IPS-11a (cell line): Measurements from ENCODE around the gene EIF4G3.
"Not testable (repeated sequence)": the region's sequence is repeated elsewhere in the genome, so short reads cannot be mapped to it uniquely, and the experiment has no call there.

Experiments
- H3K4me3 ChIP-seq: one replicate; pipeline ENCODE4 v1.5.1; 2013; ENCODE audit warnings: low read depth, low read length, control low read depth

EIF4G3 gene

DNA sequence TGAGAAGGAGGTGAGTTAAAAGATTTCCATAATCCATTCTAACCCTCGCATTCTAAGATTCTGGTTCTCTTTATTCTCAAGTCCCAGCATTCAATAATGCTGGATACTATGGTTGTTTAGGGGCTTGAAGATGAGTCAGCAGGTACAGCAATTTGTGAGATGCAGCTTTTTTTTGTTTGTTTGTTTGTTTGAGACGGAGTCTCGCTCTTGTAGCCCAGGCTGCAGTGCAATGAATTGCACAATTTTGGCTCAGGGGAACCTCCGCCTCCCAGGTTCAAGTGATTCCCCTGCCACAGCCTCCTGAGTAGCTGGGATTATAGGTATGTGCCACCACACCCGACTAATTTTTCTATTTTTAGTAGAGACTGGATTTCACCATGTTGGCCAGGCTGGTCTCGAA, 23.3 kb downstream of the EIF4G3 start:
- H3K4me3 ChIP-seq = no peak overlapping the region

DNA sequence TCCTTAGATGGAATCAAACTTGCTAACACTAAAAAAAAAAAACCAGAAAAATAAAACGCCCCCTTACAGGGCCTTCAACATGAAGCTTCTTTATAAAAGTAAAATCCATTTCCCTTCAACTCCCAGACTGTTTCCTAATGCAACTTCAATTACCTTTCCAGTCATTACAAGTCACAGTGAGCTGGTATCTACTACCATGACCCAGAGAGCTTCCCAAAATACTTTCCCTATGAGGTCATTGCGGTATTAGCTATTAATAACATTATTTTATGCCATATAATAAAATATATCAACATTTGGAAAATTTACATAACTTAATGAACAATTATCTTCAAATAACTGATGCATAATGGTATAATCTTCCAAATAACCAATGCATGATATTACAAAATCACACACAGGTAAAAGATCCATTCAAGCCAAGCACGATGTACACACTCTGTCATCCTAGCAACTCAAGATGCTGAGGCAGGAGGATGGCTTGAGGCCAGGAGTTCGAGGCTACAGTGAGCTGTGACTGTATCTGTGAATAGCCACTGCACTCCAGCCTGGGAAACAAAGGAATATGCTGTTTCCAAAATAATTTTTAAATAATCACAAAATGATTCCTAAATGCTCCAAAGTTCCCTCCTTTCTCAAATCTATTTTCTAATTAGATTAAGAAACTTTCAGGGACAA, 24.1 kb downstream of the EIF4G3 start:
- no peak overlapping the region for H3K4me3 ChIP-seq

DNA sequence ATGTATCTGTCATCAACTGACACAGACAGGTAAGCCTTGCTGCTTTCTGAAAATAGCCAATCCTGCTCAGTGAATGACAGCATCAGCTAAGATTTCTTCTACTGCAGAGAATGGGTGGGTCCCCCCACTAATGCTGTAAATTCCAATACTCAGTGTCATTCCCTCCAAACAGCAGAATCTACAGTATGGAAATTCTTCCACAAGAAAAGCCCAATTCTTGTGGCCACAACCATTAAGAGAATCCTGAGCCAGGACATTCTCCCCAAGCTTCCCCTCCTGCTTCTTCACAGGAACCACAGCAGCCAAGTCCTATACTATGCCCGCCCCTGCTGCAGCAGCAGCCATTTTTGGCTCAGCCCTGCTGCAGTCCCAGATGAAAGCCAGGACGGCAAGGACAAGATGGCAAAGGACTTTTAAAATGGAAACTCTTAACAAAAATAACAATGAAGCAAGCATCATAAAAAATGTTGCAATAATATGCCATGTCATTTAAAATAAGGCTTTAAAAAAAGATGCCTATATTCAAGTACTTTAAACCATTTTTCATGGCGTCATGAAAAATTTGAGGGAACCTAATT, 26.8 kb downstream of the EIF4G3 start:
- H3K4me3 ChIP-seq = no peak overlapping the region

DNA sequence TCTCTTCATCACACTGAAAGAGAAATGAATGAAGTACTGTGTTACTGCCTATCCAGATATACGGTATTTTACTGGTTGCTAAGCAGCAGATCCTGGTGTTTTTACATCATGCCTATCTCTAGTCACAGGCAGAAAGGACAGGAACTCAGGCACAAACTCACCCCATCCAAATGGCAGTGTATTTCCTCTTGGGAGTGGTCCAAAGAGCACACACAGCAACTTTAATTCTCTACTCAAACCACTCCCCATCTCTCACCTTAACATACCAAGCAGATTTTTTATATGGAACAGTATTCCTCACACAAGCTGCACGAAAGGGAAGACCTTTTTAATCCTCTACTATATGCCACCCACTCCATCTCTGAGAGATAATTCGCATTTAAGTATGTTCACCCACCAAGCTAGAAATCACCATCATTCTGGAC, 27.3 kb downstream of the EIF4G3 start:
- no peak overlapping the region for H3K4me3 ChIP-seq

DNA sequence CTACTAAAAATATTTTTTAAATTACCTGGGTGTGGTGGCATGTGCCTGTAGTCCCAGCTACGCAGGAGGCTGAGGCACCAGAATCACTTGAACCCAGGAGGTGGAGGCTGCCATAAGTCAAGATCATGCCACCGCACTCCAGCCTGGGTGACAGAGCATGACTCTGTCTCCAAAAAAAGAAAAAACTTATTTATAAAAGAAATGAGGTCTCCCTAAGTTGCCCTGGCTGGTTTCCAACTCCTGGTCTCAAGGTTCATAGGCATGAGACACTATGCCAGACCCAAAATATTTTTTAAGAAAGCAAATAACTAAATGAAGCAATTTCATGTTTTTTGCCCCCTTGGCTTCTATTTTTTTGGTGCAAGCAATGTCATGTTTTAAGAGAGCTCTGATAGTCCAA, 32.9 kb downstream of the EIF4G3 start:
- H3K4me3 ChIP-seq = no peak overlapping the region

DNA sequence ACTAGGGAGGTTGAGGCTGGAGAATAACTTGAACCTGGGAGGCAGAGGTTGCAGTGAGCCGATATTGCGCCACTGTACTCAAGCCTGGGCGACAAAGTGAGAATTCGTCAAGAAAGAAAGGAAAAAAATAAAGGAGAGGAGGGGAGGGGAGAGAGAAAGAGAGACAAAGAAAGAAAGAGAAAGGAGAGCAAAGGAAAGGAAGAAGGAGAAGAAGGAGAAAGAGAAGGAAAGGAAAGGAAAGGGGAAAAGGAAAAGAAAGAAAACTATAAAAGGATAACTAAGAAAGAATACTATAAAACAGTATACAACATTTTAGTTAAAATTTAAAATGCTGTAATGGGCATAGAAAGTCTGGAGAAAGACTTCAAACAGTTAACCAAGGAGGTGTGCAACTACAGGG, 33.6 kb downstream of the EIF4G3 start:
- no peak overlapping the region for H3K4me3 ChIP-seq

DNA sequence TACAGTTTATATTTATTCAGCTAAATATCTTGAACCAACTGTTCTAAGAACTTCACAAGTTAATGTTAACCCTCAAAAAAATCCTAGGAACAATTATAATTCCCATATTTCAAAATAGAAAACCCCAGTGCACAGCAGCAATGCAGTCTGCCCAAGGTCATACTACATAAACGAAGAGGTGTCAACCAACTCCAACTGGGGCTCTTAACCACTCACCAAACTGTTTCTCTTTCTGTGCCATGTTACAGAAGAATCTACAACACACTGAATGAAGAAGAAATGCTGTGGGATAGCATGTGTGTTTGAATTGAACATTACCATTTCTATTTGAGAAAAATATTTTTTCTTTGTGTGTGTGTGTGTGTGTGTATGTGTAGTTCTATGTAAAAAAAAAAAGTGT, 35.7 kb downstream of the EIF4G3 start:
- H3K4me3 ChIP-seq = no peak overlapping the region

DNA sequence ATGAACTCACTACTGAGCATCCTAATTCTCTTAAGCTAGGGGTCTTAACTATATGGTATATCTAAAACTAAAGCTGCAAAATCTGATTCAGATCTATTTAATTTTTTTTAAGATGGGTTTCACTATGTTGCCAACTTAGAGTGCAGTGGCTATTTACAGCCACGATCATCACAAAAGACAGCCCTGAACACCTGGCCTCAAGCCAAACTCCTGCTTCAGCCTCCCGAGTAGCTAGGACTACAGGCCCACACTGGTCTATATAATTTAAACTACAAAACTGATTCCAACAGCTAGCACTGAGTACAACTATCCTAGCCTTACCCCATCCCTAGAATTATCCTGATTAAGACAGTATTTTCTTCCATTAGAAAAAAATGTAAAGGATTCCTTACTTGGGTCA, 37.1 kb downstream of the EIF4G3 start:
- no peak overlapping the region for H3K4me3 ChIP-seq

DNA sequence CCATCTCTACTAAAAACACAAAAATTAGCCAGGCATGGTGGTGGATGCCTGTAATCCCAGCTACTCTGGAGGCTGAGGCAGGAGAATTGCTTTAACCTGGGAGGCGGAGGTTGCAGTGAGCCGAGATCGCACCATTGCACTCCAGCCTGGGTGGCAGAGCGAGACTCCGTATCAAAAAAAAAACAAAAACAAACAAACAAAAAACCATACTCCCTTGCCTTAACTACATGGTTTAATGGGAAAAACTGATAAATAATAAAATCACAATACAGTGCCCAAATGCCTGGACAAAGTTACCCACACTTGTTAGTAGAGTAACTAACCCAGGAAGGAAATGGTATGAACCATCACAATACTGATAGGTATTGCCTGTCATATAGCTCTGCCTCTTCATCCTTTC, 40.4 kb downstream of the EIF4G3 start:
- not testable (repeated sequence) for H3K4me3 ChIP-seq

DNA sequence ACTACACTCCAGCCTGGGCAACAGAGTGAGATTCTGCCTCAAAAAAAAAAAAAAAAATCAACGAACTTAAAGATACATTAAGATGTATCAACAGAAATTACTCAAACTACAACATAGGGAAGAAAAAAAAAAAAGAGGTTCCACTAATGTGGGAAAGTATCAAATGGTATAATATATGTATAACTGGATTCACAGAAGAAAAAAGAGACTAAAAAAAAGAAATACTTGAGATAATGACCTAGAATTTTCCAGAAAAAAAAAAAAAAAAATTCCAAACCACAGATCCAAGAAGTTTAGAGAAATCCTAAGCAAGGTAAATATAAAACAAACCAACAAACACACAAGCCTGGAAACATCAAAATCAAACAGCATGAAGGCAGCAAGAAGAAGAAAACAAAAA, 45.5 kb downstream of the EIF4G3 start:
- no peak overlapping the region for H3K4me3 ChIP-seq

DNA sequence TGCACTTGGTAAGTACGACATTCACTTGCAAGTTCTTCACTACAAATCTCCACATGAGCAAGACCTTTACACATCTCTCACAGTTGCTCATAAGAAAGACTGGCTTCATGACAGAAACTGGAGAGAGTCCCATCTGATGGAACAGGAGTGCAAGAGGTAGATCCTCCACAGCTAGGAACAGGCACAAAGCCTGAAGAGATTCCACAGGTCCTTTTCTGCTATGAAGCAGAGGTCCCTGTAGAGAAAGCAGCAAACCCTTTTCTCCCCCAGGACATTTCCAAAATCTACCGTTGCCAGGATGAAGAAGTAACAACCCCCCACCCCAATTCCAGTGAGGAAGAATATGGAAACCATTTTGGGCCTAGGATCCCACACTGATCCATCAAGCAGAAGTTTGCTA, 47.3 kb downstream of the EIF4G3 start:
- no peak overlapping the region for H3K4me3 ChIP-seq

DNA sequence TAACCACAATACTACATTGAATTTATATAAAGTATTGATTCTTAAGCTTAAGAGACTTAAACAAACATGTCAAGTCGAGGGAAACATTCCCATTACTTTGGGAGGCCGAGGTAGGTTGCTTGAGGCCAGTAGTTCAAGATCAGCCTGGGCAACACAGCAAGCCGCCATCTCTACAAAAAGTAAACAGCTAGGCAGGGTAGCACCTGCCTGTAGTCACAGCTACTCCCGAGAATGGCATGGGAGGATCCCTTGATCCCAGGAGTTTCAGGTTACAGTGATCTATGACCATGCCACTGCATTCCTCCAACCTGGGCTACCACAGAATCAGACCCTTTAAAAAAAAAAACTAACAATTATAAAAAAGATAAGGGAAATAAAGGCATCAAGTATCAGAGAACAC, 50.4 kb downstream of the EIF4G3 start:
- no peak overlapping the region for H3K4me3 ChIP-seq

DNA sequence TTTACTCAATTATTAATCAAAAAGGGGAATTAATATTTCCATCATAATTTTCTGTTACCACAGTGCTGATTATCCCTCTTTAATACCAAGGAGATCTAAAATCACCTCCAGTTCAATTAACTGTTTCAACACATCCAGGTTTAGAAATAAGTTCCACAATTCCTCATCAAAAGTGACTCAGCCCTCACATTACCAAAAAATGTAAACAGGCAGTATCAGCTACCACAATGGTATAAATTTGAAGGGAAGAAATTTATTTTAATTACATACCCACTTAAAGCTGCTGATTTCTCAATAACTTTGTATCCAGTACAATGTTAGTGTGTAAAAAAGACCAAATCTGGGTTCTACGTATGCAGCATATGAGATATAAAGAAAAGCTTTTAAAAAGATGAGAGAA, 51.9 kb downstream of the EIF4G3 start:
- H3K4me3 ChIP-seq = no peak overlapping the region

DNA sequence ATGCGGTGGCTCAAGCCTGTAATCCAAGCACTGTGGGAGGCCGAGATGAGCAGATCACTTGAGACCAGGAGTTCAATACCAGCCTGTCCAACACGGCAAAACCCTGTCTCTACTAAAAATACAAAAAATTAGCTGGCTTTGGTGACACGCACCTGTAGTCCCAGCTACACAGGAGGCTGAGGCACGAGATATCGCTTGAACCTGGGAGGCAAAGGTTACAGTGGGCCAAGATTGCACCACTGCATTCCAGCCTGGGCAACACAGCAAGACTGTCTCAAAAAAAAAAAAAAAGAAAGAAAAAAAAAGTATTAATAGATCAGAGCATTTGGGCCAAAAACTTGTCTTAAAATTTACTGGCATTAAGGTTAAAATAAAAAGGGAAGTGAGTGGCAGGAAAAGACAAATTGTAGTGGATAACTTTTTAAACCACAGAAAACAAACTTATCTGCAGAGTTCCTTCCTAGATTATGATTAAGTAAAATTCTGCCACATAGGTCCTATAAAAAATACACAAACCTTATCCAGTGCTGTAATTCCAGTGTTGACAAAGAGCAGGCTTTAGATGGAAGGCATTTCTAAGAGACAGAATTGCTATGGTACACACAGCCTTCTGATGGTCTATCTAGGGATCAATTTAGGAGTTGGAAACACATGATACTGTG, 53.3 kb downstream of the EIF4G3 start:
- H3K4me3 ChIP-seq = no peak overlapping the region

DNA sequence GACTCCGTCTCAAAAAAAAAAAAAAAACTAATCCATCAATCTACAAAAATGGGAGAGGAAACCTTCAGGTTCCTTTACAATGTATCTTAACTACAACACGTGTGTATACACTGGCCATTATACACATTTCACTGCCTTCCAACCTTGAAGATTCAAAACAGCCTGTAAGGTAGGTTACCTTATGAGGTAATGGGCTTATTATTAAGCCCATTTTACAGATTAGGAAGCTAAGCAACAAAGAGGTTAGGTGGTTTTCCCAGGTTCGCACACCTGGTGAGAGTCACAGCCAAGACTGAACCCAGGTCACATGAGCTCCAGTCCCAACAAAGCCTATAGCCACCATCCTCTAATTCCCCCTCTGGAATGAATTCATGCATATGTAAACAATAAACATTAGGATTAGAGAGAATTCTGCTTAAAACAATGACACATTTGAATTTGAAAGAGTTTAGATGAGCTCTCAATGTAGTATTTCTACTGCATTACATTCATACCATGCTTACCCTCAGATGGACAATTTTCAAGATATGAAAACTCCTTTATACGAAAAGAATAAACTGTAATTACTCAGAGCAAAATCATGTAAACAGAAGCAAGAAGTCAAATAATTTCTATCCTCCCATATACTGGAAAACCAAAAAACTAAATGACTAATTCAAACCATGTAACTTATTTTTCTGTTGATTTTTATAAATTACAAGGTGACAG, 54.8 kb downstream of the EIF4G3 start:
- no peak overlapping the region for H3K4me3 ChIP-seq

DNA sequence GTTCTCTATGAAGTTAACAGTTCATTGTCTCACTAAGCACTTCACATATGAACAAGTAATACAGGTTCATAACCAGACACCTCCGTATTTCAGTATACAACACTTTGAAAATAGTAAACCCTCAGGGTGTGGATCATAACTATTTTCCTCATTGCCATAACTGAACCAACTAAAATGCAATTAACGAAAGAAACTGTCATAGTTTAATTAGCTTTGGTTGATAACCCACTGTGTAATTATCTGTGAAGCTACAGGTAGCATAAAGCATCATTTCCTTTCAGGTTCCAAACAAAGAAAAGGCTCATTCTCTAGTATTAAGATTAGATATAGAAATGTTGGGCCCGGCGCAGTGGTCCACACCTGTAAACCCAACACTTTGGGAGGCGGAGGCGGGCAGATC, 58.5 kb downstream of the EIF4G3 start:
- H3K4me3 ChIP-seq = no peak overlapping the region

DNA sequence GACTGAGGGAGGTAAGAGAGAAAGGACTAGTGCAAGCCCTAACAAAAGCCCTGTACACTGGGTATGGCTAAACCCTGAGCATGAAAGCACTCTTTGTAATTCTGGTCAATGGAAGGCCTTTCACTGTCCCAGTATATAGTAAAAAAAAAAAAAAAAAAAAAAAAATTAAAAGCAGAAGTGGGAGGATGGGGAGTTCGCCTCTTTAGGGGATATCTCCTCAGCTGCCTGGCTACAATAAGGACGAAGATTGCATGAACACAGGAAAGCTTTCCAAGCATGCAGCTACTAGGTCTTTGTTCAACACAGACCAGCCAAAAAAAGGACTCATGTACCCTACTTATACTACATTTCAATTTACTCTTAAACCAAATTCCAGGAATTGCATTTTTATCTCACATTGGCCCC, 59.1 kb downstream of the EIF4G3 start:
- H3K4me3 ChIP-seq = no peak overlapping the region

DNA sequence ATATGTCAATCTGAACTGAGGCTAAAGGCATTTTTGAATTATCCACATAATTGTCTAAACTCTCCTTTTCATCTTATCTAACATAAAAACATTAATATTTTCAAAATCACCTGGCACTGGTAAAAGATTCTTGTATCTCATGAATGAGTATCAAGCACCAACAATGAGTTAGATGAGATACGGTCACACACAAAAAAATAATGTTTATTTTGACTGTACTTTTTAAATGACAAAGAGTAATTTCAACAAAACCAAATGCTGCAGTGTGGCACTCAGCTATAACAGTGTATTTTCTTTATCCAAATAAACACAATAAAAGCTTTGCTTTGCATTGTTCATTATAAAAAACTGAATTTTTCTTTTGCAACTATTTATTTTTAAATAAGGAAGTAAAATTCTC, 59.5 kb downstream of the EIF4G3 start:
- H3K4me3 ChIP-seq = no peak overlapping the region

DNA sequence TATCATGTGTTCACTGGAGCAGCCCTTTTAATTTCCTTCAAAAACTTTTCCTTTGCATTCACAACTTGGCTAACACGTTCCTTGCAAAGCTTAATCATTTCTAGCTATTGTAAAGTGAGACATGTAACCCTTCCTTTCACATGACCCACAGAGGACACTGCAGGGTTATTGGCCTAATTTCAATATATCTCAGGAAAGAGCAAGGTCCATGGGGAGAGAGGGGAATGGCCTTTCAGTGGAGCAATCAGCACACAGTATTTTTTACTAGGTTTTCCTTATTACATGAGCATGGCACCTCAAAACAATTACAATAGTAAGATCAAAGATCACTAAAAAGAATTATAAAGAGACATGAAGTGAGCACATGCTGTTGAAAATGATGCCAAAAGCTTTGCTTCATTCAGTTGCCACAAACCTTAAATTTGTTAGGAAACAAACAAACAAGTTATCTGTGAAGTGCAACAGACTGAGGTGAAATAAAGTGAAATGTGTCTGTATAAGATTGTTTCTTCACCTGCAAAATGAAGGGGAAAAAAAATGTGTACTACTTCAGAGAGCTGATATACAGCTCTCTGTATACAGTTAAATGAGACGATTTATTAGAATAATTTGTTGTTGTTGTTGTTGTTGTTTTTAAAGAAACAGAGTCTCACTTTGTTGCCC, 61.5 kb downstream of the EIF4G3 start:
- no peak overlapping the region for H3K4me3 ChIP-seq

DNA sequence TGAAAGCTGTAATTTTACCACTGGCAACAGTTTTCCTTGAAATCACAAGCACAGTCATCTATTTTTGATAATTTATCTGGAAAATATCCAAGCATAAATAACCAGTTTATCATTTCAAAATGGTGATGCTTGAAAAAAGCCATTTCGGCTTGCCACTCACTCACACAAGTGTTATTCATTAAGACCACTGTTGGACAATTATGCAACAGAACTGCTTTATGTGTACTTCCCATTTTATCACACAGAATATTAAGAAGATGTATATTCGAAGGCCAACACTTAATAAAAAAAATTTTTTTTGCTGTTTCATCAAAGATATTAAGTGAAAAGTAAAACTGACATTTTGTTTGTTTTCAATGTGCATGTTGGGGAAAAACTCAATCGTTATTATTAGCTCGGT, 62.3 kb downstream of the EIF4G3 start:
- no peak overlapping the region for H3K4me3 ChIP-seq

DNA sequence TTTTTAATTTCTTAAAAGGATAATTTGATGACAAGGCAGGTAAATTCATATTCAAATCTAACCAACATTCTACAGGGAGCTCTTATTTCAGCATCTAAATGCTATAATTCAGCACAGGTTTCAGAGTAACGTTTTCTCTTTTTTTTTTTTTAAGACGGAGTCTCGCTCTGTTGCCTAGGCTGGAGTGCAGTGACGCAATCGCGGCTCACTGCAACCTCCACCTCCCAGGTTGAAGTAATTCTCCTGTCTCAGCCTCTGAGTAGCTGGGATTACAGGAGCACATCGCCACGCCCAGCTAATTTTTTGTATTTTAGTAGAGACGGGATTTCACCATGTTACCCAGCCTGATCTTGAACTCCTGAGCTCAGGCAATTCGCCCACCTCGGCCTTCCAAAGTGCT, 66.5 kb downstream of the EIF4G3 start:
- no peak overlapping the region for H3K4me3 ChIP-seq
